Endothelial cell of umbilical vein (primary cell): ENCODE results near the gene TLNRD1. TPM values are rescaled to one million over a fixed set of nuclear protein-coding genes. Genes with fewer than 3 reads are reported as not detected.
"Not testable (repeated sequence)": the region's sequence is repeated elsewhere in the genome, so short reads cannot be mapped to it uniquely, and the experiment has no call there.

ENCODE experiments used
- BruUV-seq: library from RNA; stranded (reverse); fragments of 400-500 nt; replicated peaks from 2 replicates; lab custom pipeline; 2021; lab: Mats Ljungman, UMichigan
- CTCF ChIA-PET: fragments of 300-600, 350-600 bp; sonication (Branson Sonifier 250); formaldehyde crosslinking; loops from one replicate; lab custom pipeline; 2021; ENCODE audit warnings: antibody characterized with exemption, inconsistent platforms; lab: Charles Lee
- POLR2A ChIA-PET: fragments of 300-600, 350-600 bp; sonication (Branson Sonifier 250); formaldehyde crosslinking; loops from one replicate; lab custom pipeline; 2021; ENCODE audit warnings: antibody characterized with exemption, inconsistent platforms; lab: Charles Lee
- DNase-seq: peaks from one replicate; pipeline ENCODE4 v3.0.0-alpha.2; 2011; ENCODE audit warnings: low read depth, low spot score
- FAIRE-seq: peaks from 2 replicates; lab custom pipeline; 2011; peaks lifted over from hg19 to GRCh38; lab: Jason Lieb, UNC
- H2AFZ ChIP-seq: 2 replicates; pipeline ENCODE4 v1.6.0; 2012; ENCODE audit warnings: low read depth, low read length, control low read depth, inconsistent platforms
- H3K27ac ChIP-seq: 2 replicates; pipeline ENCODE4 v1.5.1; 2011; ENCODE audit warnings: low read depth, mild to moderate bottlenecking, control low read depth, low read length, moderate library complexity; ENCODE audit not compliant: insufficient read depth
- H3K27me3 ChIP-seq, 2 experiments: 2 replicates each; pipeline versions ENCODE4 v1.6.0 to v1.6.1; 2011; ENCODE audit warnings: low read length in 2 of 2, mixed read lengths in 1 of 2; ENCODE audit not compliant: control insufficient read depth in 2 of 2, insufficient read depth in 2 of 2
- H3K36me3 ChIP-seq, 2 experiments: 2 replicates in 1 of 2; 3 replicates in 1 of 2; pipeline ENCODE4 v1.5.1; 2011; ENCODE audit warnings: low read length in 2 of 2, mild to moderate bottlenecking in 1 of 2, moderate library complexity in 1 of 2; ENCODE audit not compliant: control insufficient read depth in 2 of 2, insufficient read depth in 2 of 2; ENCODE audit errors: extremely low read depth in 1 of 2
- H3K4me1 ChIP-seq: 3 replicates; pipeline ENCODE4 v1.5.1; 2011; ENCODE audit warnings: mild to moderate bottlenecking, low read length; ENCODE audit not compliant: control insufficient read depth, insufficient read depth; ENCODE audit errors: extremely low read depth
- H3K4me2 ChIP-seq: 2 replicates; pipeline ENCODE4 v1.6.1; 2011; ENCODE audit warnings: low read length, control low read depth, mixed read lengths; ENCODE audit not compliant: insufficient read depth
- H3K4me3 ChIP-seq, 3 experiments: fragments of 200-600 bp in 1 of 3; sonication (generic), shearing (Covaris generic) in 1 of 3; replicated peaks in 1 of 3; 2 replicates each; pipeline ENCODE4 v1.5.1; 2011 to 2016; ENCODE audit warnings: control low read depth in 3 of 3, low read length in 3 of 3, mild to moderate bottlenecking in 2 of 3, inconsistent platforms in 1 of 3, low read depth in 1 of 3, moderate library complexity in 1 of 3; ENCODE audit not compliant: insufficient read depth in 1 of 3
- H3K79me2 ChIP-seq: 2 replicates; pipeline ENCODE4 v1.6.0; 2012; ENCODE audit warnings: low read length, inconsistent platforms; ENCODE audit not compliant: control insufficient read depth, insufficient read depth
- H3K9ac ChIP-seq: replicated peaks from 2 replicates; pipeline ENCODE3; 2011; ENCODE audit warnings: low read length, control low read depth; ENCODE audit not compliant: insufficient read depth; ENCODE audit errors: extremely low read depth
- H3K9me1 ChIP-seq: replicated peaks from 3 replicates; pipeline ENCODE4 v1.6.0; 2011; ENCODE audit warnings: mild to moderate bottlenecking, low read length; ENCODE audit not compliant: control insufficient read depth, insufficient read depth; ENCODE audit errors: extremely low read depth
- H3K9me3 ChIP-seq: replicated peaks from 2 replicates; pipeline ENCODE4 v1.5.1; 2012; ENCODE audit warnings: low read length, inconsistent platforms; ENCODE audit not compliant: control insufficient read depth, insufficient read depth
- H4K20me1 ChIP-seq: replicated peaks from 2 replicates; pipeline ENCODE3; 2011; ENCODE audit warnings: mild to moderate bottlenecking, low read length; ENCODE audit not compliant: control insufficient read depth, insufficient read depth; ENCODE audit errors: extremely low read depth
- EZH2 ChIP-seq: IDR thresholded peaks from 2 replicates; pipeline ENCODE4 v1.6.1; 2012; ENCODE audit warnings: borderline replicate concordance, low read depth, mild to moderate bottlenecking, moderate library complexity, low read length, inconsistent platforms; ENCODE audit not compliant: severe bottlenecking
- FOS ChIP-seq: IDR thresholded peaks from 2 replicates; pipeline ENCODE4 v1.6.1; 2011; ENCODE audit warnings: mild to moderate bottlenecking, low read length, moderate library complexity, borderline replicate concordance; ENCODE audit not compliant: insufficient read depth
- POLR2A ChIP-seq: IDR thresholded peaks from 2 replicates; pipeline ENCODE4 v1.6.1; 2012; ENCODE audit warnings: low read depth, mild to moderate bottlenecking, control low read depth, low read length
- dilution Hi-C: fragments of 300-500 bp; cut with MboI; formaldehyde crosslinking; loops from one replicate; pipeline ENCODE4 v1.15.0; 2019; ENCODE audit warnings: low sequenced_read_pairs; ENCODE audit not compliant: extremely low pct_ligation_motif_present
- intact Hi-C: fragments of 100-400 bp; cut with micrococcal nuclease; formaldehyde crosslinking; loops from one replicate; pipeline ENCODE4 v1.10.0; 2022
- polyA plus RNA-seq, 4 experiments: library from polyadenylated mRNA; depleted of rRNA in 3 of 4; stranded (reverse) in 3 of 4; unstranded in 1 of 4; fragments of >200 nt; gene quantifications; 2 replicates each; pipeline versions ENCODE4 v1.2.1 to v1.2.3, GENCODE V29; 2011 to 2012; ENCODE audit warnings: missing spikeins in 1 of 4
- total RNA-seq: library from RNA; stranded (reverse); gene quantifications from 2 replicates; pipeline ENCODE4 v1.2.3, GENCODE V29; 2021

TLNRD1 gene
- total and polyA plus RNA-seq, 2 donors (not counting 3 experiments of a cell fraction or from before 2014, with no cell fraction given), result 17.8 to 33.0 TPM

GRCh38 chr15:80958818-80959495 lies 41.8 kb upstream of the TLNRD1 start:
- Histone ChIP-seq H3K9ac (no peak overlapping the region), H2AFZ (no peak overlapping the region), H3K9me1 (no peaks in the 10 kb centered on the region), H3K27me3 (no peaks in the 10 kb centered on the region), H3K4me2 (no peak overlapping the region), H3K4me3 (no peak overlapping the region), H3K9me3 (no peaks in the 10 kb centered on the region), H3K36me3 (peaks cover 0 to 3% of the 10 kb centered on the region in 2 experiments), H3K4me1 (no peaks in the 10 kb centered on the region), H4K20me1 (no peaks in the 10 kb centered on the region), H3K79me2 (no peaks in the 10 kb centered on the region), H3K27ac (no peak overlapping the region)
- TF ChIP-seq POLR2A, result no peak
- TF ChIP-seq FOS, result no peak
- TF ChIP-seq EZH2, result no peak
- FAIRE-seq (no peak), DNase-seq (no peak)
- intact Hi-C loops (no loop called here), dilution Hi-C loops (no loop called here)
- ChIA-PET POLR2A (no interaction called here), CTCF (interaction anchor here (0.8 to 2.8 kb wide), 3 partner anchors 12 to 307 kb away, joined by 3 to 16 read pairs (median 3); no protein-coding TSS in a partner anchor)
- no TSS peak for BruUV-seq

GRCh38 chr15:80965454-80965853 lies 35.3 kb upstream of the TLNRD1 start:
- H3K9ac ChIP-seq, intact Hi-C loops, BruUV-seq, H3K9me1 ChIP-seq, H2AFZ ChIP-seq, H3K4me3 ChIP-seq, H3K9me3 ChIP-seq, H3K79me2 ChIP-seq, DNase-seq, FAIRE-seq, H4K20me1 ChIP-seq, H3K27ac ChIP-seq, H3K36me3 ChIP-seq, H3K4me2 ChIP-seq, dilution Hi-C loops, H3K4me1 ChIP-seq, H3K27me3 ChIP-seq, POLR2A ChIA-PET: not testable (repeated sequence)
- CTCF ChIA-PET, result interaction anchor here (4.0 kb wide), 1 partner anchor 300 kb away, joined by 20 read pairs; no protein-coding TSS in a partner anchor
